ENCODE results near the gene KIAA1614. TPM values are rescaled to one million over a fixed set of nuclear protein-coding genes. Genes with fewer than 3 reads are reported as not detected.

The KIAA1614 gene
- polyA plus RNA-seq, 1 of the 3 experiments (the other 2 are of a cell fraction), result 1.1 TPM

- peak overlapping the region in 1 of 2 experiments; percentile 50; a peak in 2 of 4 replicates for H3K27ac ChIP-seq (ENCODE audit: low read depth in 2 of 2, low read length in 1 of 2)
- no peaks in the 10 kb centered on the region for H3K27me3 ChIP-seq (ENCODE audit: insufficient read depth)
- no peak overlapping the region for H3K4me2 ChIP-seq
- H3K36me3 ChIP-seq (replicated peaks in 1 of 2; ENCODE audit: control insufficient read depth in 1 of 2, insufficient read depth in 2 of 2, low read length in 1 of 2), result no peaks in the 10 kb centered on the region
- no peaks in the 10 kb centered on the region for H3F3A ChIP-seq (replicated peaks; ENCODE audit: insufficient read depth)
- no peak overlapping the region for H3K4me3 ChIP-seq (ENCODE audit: low read depth in 2 of 2, low read length in 1 of 2)
- no peaks in the 10 kb centered on the region for H3K79me2 ChIP-seq (ENCODE audit: insufficient read depth)
- ChIA-PET POLR2A (interaction anchor here (1.2 kb wide), 1 partner anchor 31 kb away, joined by 4 read pairs; no protein-coding TSS in a partner anchor), CTCF (interaction anchor here (0.7 to 1.4 kb wide), 4 partner anchors 11 to 384 kb away, joined by 3 to 6 read pairs (median 3); no protein-coding TSS in a partner anchor)
- no peak overlapping the region for H3K9ac ChIP-seq
- TF ChIP-seq NRF1 (IDR thresholded peaks at IDR 0.05; ENCODE audit: low read depth, low read length) (no peak), FOSL2 (IDR thresholded peaks at IDR 0.05; ENCODE audit: borderline replicate concordance, low read depth) (no peak), USF1 (IDR thresholded peaks at IDR 0.05; ENCODE audit: borderline replicate concordance, low read depth) (no peak), CTCF (IDR thresholded peaks at IDR 0.05) (no peak), MAX (IDR thresholded peaks at IDR 0.05; ENCODE audit: low read depth) (no peak), JUND (IDR thresholded peaks at IDR 0.05) (no peak), POLR2AphosphoS5 (IDR thresholded peaks at IDR 0.05; ENCODE audit: low read depth, low read length) (no peak), GABPA (IDR thresholded peaks at IDR 0.05; ENCODE audit: low read depth) (no peak), NFIC (IDR thresholded peaks at IDR 0.05; ENCODE audit: borderline replicate concordance) (no peak), RFX5 (IDR thresholded peaks at IDR 0.05; ENCODE audit: low read length) (no peak)
- H3K9me2 ChIP-seq, result no peaks in the 10 kb centered on the region
- WGBS (ENCODE audit: low lambda C conversion rate), result 70% methylated on average over 3 of the region's 7 CpGs
- peaks cover 0 to 20% of the 10 kb centered on the region in 2 experiments; a peak in 1 of 4 replicates for H3K4me1 ChIP-seq (ENCODE audit: control insufficient read depth in 1 of 2, insufficient read depth in 2 of 2, low read depth in 1 of 2, low read length in 1 of 2)
- H2AFZ ChIP-seq (ENCODE audit: low read depth), result no peak overlapping the region
- DNase-seq, result peak; percentile 66
- H4K20me1 ChIP-seq (ENCODE audit: insufficient read depth), result no peaks in the 10 kb centered on the region
- no peaks in the 10 kb centered on the region for H3K9me3 ChIP-seq
Measured at GRCh38 chr1:180899262-180899661, 13.4 kb upstream of the KIAA1614 start.

- Histone ChIP-seq H3K9ac (no peak overlapping the region), H3K79me2 (ENCODE audit: insufficient read depth) (no peaks in the 10 kb centered on the region), H2AFZ (ENCODE audit: low read depth) (no peak overlapping the region), H3K4me3 (ENCODE audit: low read depth in 2 of 2, low read length in 1 of 2) (no peak overlapping the region), H3K4me1 (ENCODE audit: control insufficient read depth in 1 of 2, insufficient read depth in 2 of 2, low read depth in 1 of 2, low read length in 1 of 2) (peaks cover 0 to 20% of the 10 kb centered on the region in 2 experiments; a peak in 1 of 4 replicates), H3K27ac (ENCODE audit: low read depth in 2 of 2, low read length in 1 of 2) (no peak overlapping the region), H3K9me2 (no peaks in the 10 kb centered on the region), H3F3A (replicated peaks; ENCODE audit: insufficient read depth) (no peaks in the 10 kb centered on the region), H3K4me2 (no peak overlapping the region), H4K20me1 (ENCODE audit: insufficient read depth) (no peaks in the 10 kb centered on the region), H3K27me3 (ENCODE audit: insufficient read depth) (no peaks in the 10 kb centered on the region), H3K36me3 (replicated peaks in 1 of 2; ENCODE audit: control insufficient read depth in 1 of 2, insufficient read depth in 2 of 2, low read length in 1 of 2) (no peaks in the 10 kb centered on the region), H3K9me3 (no peaks in the 10 kb centered on the region)
- CTCF ChIA-PET, result interaction anchor here (1.1 to 2.0 kb wide), 2 partner anchors 19 to 241 kb away, joined by 3 to 9 read pairs; no protein-coding TSS in a partner anchor
- 80% methylated on average over 13 of the region's 13 CpGs for WGBS (ENCODE audit: low lambda C conversion rate)
- POLR2A ChIA-PET, result no interaction called here
- peak; percentile 14 for DNase-seq
- TF ChIP-seq EZH2phosphoT487 (IDR thresholded peaks at IDR 0.05; ENCODE audit: borderline replicate concordance, low read depth) (no peak), GABPA (IDR thresholded peaks at IDR 0.05; ENCODE audit: low read depth) (no peak), POLR2AphosphoS5 (IDR thresholded peaks at IDR 0.05; ENCODE audit: low read depth, low read length) (no peak), SIN3A (IDR thresholded peaks at IDR 0.05; ENCODE audit: borderline replicate concordance, low read depth, low read length) (no peak), REST (IDR thresholded peaks at IDR 0.05; ENCODE audit: low read depth, low read length) (no peak), NRF1 (IDR thresholded peaks at IDR 0.05; ENCODE audit: low read depth, low read length) (no peak), RFX5 (IDR thresholded peaks at IDR 0.05; ENCODE audit: low read length) (no peak), USF1 (IDR thresholded peaks at IDR 0.05; ENCODE audit: borderline replicate concordance, low read depth) (no peak), TCF12 (IDR thresholded peaks at IDR 0.05) (no peak), PBX3 (IDR thresholded peaks at IDR 0.05) (no peak), MAX (IDR thresholded peaks at IDR 0.05; ENCODE audit: low read depth) (no peak)
Measured at GRCh38 chr1:180901076-180901990, 11.4 kb upstream of the KIAA1614 start.
